ENCODE results near the gene APAF1. TPM values are rescaled to one million over a fixed set of nuclear protein-coding genes. Genes with fewer than 3 reads are reported as not detected.

APAF1 gene
- total and polyA plus RNA-seq, 4 donors, result 1.9 to 11.6 (median 6.6) TPM

DNA sequence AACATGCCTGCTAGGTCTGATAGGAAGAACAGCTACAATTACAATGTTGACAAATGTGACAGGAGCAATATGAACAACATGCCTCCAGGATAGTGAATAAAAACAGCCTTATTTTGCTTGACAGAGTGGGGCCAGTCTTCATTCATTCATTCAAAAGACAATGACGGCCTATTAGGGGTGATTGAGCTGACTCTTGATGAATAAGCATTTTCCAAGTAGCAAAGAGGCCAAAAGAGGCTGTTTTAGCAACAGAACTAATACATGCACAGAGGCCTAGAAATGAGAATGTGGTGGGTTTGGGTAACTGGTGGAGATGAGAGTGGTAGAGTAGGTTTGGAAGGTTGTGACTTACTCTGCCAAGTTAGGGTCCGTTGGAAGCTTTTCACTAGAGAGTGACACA, 138.3 kb downstream of the APAF1 start (continued):
- no peak for TF ChIP-seq YY1 (IDR thresholded peaks at IDR 0.05)
- TF ChIP-seq, protein P1, sequence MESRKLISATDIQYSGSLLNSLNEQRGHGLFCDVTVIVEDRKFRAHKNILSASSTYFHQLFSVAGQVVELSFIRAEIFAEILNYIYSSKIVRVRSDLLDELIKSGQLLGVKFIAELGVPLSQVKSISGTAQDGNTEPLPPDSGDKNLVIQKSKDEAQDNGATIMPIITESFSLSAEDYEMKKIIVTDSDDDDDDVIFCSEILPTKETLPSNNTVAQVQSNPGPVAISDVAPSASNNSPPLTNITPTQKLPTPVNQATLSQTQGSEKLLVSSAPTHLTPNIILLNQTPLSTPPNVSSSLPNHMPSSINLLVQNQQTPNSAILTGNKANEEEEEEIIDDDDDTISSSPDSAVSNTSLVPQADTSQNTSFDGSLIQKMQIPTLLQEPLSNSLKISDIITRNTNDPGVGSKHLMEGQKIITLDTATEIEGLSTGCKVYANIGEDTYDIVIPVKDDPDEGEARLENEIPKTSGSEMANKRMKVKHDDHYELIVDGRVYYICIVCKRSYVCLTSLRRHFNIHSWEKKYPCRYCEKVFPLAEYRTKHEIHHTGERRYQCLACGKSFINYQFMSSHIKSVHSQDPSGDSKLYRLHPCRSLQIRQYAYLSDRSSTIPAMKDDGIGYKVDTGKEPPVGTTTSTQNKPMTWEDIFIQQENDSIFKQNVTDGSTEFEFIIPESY (IDR thresholded peaks at IDR 0.05), result no peak
- no peak for TF ChIP-seq EGR1 (IDR thresholded peaks at IDR 0.05; ENCODE audit: low read depth in 2 of 2)
- TF ChIP-seq NR2F2 (IDR thresholded peaks at IDR 0.05), result no peak
- TF ChIP-seq JUND (IDR thresholded peaks at IDR 0.05), result no peak
- TF ChIP-seq HNF4G (IDR thresholded peaks at IDR 0.05), result no peak
- no peak for TF ChIP-seq RXRA (IDR thresholded peaks at IDR 0.05)

Small RNA genes within 50 kb of the gene (small RNA-seq; reads per million reads assigned to genes)
- gene SNORA53, result 12.7 reads per million, percentile 95 among the genes with 10 or more reads in this experiment

Other genes starting within 250 kb of the APAF1 start
- 100 to 1,000 TPM in 1 of 2 donors, 10 to 100 TPM in 1; 74.7 to 175 TPM for gene TMPO, start 129.7 kb upstream of the APAF1 start, total RNA-seq
- gene TMPO, start 129.7 kb upstream of the APAF1 start, polyA plus RNA-seq, result 10 to 100 TPM; 10.9 to 13.1 TPM
- 100 to 1,000 TPM; 223 to 400 TPM for gene SLC25A3, start 51.6 kb upstream of the APAF1 start, total RNA-seq
- 100 to 1,000 TPM; 285 to 300 TPM for gene SLC25A3, start 51.6 kb upstream of the APAF1 start, polyA plus RNA-seq
- gene IKBIP, start 502 bp upstream of the APAF1 start, total RNA-seq, result 10 to 100 TPM in 1 of 2 donors, 1 to 10 TPM in 1; 5.4 to 10.5 TPM
- gene IKBIP, start 502 bp upstream of the APAF1 start, polyA plus RNA-seq, result 1 to 10 TPM; 4.7 to 7.1 TPM

Measured in liver (tissue), 6 donors.